NCI-H510A (cell line): Measurements from ENCODE around the gene IL22RA2.
"Not testable (repeated sequence)": the region's sequence is repeated elsewhere in the genome, so short reads cannot be mapped to it uniquely, and the experiment has no call there.

Source experiments
- DNase-seq: peaks from one replicate; lab custom pipeline; 2025; lab: John Stamatoyannopoulos, UW

Gene IL22RA2

GRCh38 chr6:137173501-137173900, at the start of gene IL22RA2:
Gene IL22RA2, minus strand, starts transcription at chr6:137173644. Its CDS starts 11,895 bp downstream, at chr6:137161749.
- DNase-seq, result no peak

- no peak for DNase-seq
These were observed 48.9 kb upstream of the IL22RA2 start for GRCh38 chr6:137222381-137222780.

GRCh38 chr6:137219664-137220252, 46.3 kb upstream of the IL22RA2 start:
- no peak for DNase-seq

- DNase-seq, result peak; percentile 66
These were observed 45.6 kb upstream of the IL22RA2 start, which contains the start of gene IFNGR1 for GRCh38 chr6:137218917-137219663. Gene IFNGR1, minus strand, starts transcription at chr6:137219385. Its CDS starts 58 bp downstream, at chr6:137219327.

- no peak for DNase-seq
These were observed 45.1 kb upstream of the IL22RA2 start for GRCh38 chr6:137218473-137218916.

GRCh38 chr6:137217801-137218472, 44.5 kb upstream of the IL22RA2 start:
- no peak for DNase-seq

- DNase-seq, result peak; percentile 1
These were observed 43.6 kb upstream of the IL22RA2 start for GRCh38 chr6:137216875-137217553.

- no peak for DNase-seq
These were observed 42.7 kb upstream of the IL22RA2 start for GRCh38 chr6:137216106-137216505.

GRCh38 chr6:137215630-137216029, 42.2 kb upstream of the IL22RA2 start:
- DNase-seq, result not testable (repeated sequence)

GRCh38 chr6:137214931-137215330, 41.5 kb upstream of the IL22RA2 start:
- DNase-seq, result no peak

- no peak for DNase-seq
These were observed 40.4 kb upstream of the IL22RA2 start for GRCh38 chr6:137213813-137214212.

GRCh38 chr6:137213331-137213740, 39.9 kb upstream of the IL22RA2 start:
- DNase-seq, result no peak

- DNase-seq, result no peak
These were observed 38.5 kb upstream of the IL22RA2 start for GRCh38 chr6:137211910-137212309.

- DNase-seq, result no peak
These were observed 37.5 kb upstream of the IL22RA2 start for GRCh38 chr6:137210903-137211302.

GRCh38 chr6:137208279-137208678, 34.8 kb upstream of the IL22RA2 start:
- no peak for DNase-seq

- not testable (repeated sequence) for DNase-seq
These were observed 34.0 kb upstream of the IL22RA2 start for GRCh38 chr6:137207457-137207856.

GRCh38 chr6:137206577-137206976, 33.1 kb upstream of the IL22RA2 start:
- DNase-seq, result no peak

- DNase-seq, result no peak
These were observed 29.8 kb upstream of the IL22RA2 start for GRCh38 chr6:137203256-137203655.

GRCh38 chr6:137202078-137202477, 28.6 kb upstream of the IL22RA2 start:
- no peak for DNase-seq

- DNase-seq, result no peak
These were observed 27.6 kb upstream of the IL22RA2 start for GRCh38 chr6:137201006-137201405.

GRCh38 chr6:137200288-137200687, 26.8 kb upstream of the IL22RA2 start:
- no peak for DNase-seq
